Smooth muscle cell (in vitro differentiated cells): ENCODE results near the gene ALDH3B1. TPM values are rescaled to one million over a fixed set of nuclear protein-coding genes. Genes with fewer than 3 reads are reported as not detected.

Experiments used
- DNase-seq: peaks from one replicate; lab custom pipeline; 2025; ENCODE audit not compliant: unreplicated experiment; lab: John Stamatoyannopoulos, UW
- H2AFZ ChIP-seq: fragments of 200-600 bp; sonication (generic); 2 replicates; pipeline ENCODE4 v1.6.0; 2016; ENCODE audit warnings: antibody characterized with exemption, low read depth, mild to moderate bottlenecking
- H3F3A ChIP-seq: fragments of 200-600 bp; sonication (generic); 2 replicates; pipeline ENCODE4 v1.6.0; 2017; ENCODE audit warnings: antibody characterized with exemption, low read depth
- H3K27ac ChIP-seq: fragments of 200-600 bp; sonication (generic); 2 replicates; pipeline ENCODE4 v1.5.1; 2016; ENCODE audit warnings: low read depth, mild to moderate bottlenecking
- H3K27me3 ChIP-seq: fragments of 200-600 bp; sonication (generic); 2 replicates; pipeline ENCODE4 v1.6.1; 2016; ENCODE audit warnings: low read depth, mild to moderate bottlenecking
- H3K36me3 ChIP-seq: fragments of 200-600 bp; sonication (generic); 2 replicates; pipeline ENCODE4 v1.5.1; 2016; ENCODE audit warnings: low read depth
- H3K4me1 ChIP-seq: fragments of 200-600 bp; sonication (generic); 2 replicates; pipeline ENCODE4 v1.5.1; 2016; ENCODE audit warnings: low read depth
- H3K4me2 ChIP-seq: fragments of 200-600 bp; sonication (generic); 2 replicates; pipeline ENCODE4 v1.6.0; 2016; ENCODE audit warnings: mild to moderate bottlenecking
- H3K4me3 ChIP-seq: fragments of 200-600 bp; sonication (generic); 2 replicates; pipeline ENCODE4 v1.5.1; 2016; ENCODE audit warnings: mild to moderate bottlenecking
- H3K79me2 ChIP-seq: fragments of 200-600 bp; sonication (generic); 2 replicates; pipeline ENCODE4 v1.6.0; 2016; ENCODE audit warnings: low read depth, mild to moderate bottlenecking
- H3K9ac ChIP-seq: fragments of 200-600 bp; sonication (generic); 2 replicates; pipeline ENCODE4 v1.6.0; 2016; ENCODE audit warnings: low read depth
- H3K9me3 ChIP-seq: fragments of 200-600 bp; sonication (generic); replicated peaks from 2 replicates; pipeline ENCODE4 v1.5.1; 2016; ENCODE audit warnings: low read depth
- H4K20me1 ChIP-seq: fragments of 200-600 bp; sonication (generic); 2 replicates; pipeline ENCODE4 v1.6.0; 2016; ENCODE audit warnings: low read depth
- CTCF ChIP-seq: fragments of 200-600 bp; sonication (generic); IDR thresholded peaks from 2 replicates; pipeline ENCODE4 v1.5.1; 2017; ENCODE audit warnings: borderline replicate concordance, mild to moderate bottlenecking, antibody characterized with exemption; ENCODE audit not compliant: insufficient read depth, poor library complexity, severe bottlenecking
- WGBS: methylation state at CpG from one replicate; pipeline ENCODE4 v1.1.7; 2016; ENCODE audit warnings: low lambda C conversion rate; 5-methylcytosine and 5-hydroxymethylcytosine counted together
- polyA plus RNA-seq: library from polyadenylated mRNA; unstranded; fragments of >200 nt; fragmentation: Nextera tagmentation; extraction: Ambion mirVana; gene quantifications from 2 replicates; pipeline ENCODE4 v1.2.1, GENCODE V29; 2016
- total RNA-seq: library from RNA; depleted of rRNA; stranded (reverse); fragments of >200 nt; gene quantifications from 2 replicates; pipeline ENCODE4 v1.2.3, GENCODE V29; 2014

ALDH3B1 gene
- total and polyA plus RNA-seq, 2 experiments from 2014 or later, result 8.8 to 9.9 TPM

GRCh38 chr11:68043349-68044144 lies 33.4 kb downstream of the ALDH3B1 start:
- Histone ChIP-seq H4K20me1 (no peaks in the 10 kb centered on the region), H2AFZ (no peak overlapping the region), H3K4me2 (no peak overlapping the region), H3K27ac (no peak overlapping the region), H3K36me3 (no peaks in the 10 kb centered on the region), H3F3A (no peaks in the 10 kb centered on the region), H3K79me2 (no peaks in the 10 kb centered on the region), H3K4me3 (no peak overlapping the region), H3K9me3 (no peaks in the 10 kb centered on the region), H3K9ac (no peak overlapping the region), H3K4me1 (peaks cover 8% of the 10 kb centered on the region), H3K27me3 (no peaks in the 10 kb centered on the region)
- DNase-seq, result no peak
- WGBS, result 77% methylated on average over 26 of the region's 36 CpGs
- TF ChIP-seq CTCF, result no peak

GRCh38 chr11:68044145-68044813 lies 34.2 kb downstream of the ALDH3B1 start:
- no peak overlapping the region for H2AFZ ChIP-seq
- WGBS, result 92% methylated on average over 18 of the region's 24 CpGs
- H3F3A ChIP-seq, result no peaks in the 10 kb centered on the region
- peaks cover 5% of the 10 kb centered on the region for H3K4me1 ChIP-seq
- H3K9ac ChIP-seq, result no peak overlapping the region
- no peaks in the 10 kb centered on the region for H3K79me2 ChIP-seq
- no peaks in the 10 kb centered on the region for H3K36me3 ChIP-seq
- no peak overlapping the region for H3K4me3 ChIP-seq
- no peak for DNase-seq
- no peaks in the 10 kb centered on the region for H3K27me3 ChIP-seq
- no peaks in the 10 kb centered on the region for H3K9me3 ChIP-seq
- no peaks in the 10 kb centered on the region for H4K20me1 ChIP-seq
- no peak overlapping the region for H3K4me2 ChIP-seq
- no peak for TF ChIP-seq CTCF
- no peak overlapping the region for H3K27ac ChIP-seq

GRCh38 chr11:68044898-68045351 lies 34.8 kb downstream of the ALDH3B1 start:
- H3K79me2 ChIP-seq, result no peaks in the 10 kb centered on the region
- H3K9me3 ChIP-seq, result no peaks in the 10 kb centered on the region
- H3K36me3 ChIP-seq, result no peaks in the 10 kb centered on the region
- no peak overlapping the region for H3K4me2 ChIP-seq
- H3K4me3 ChIP-seq, result no peak overlapping the region
- H3K4me1 ChIP-seq, result peaks cover 3% of the 10 kb centered on the region
- no peak overlapping the region for H3K9ac ChIP-seq
- H4K20me1 ChIP-seq, result no peaks in the 10 kb centered on the region
- H3K27me3 ChIP-seq, result no peaks in the 10 kb centered on the region
- H3K27ac ChIP-seq, result no peak overlapping the region
- DNase-seq, result no peak
- no peaks in the 10 kb centered on the region for H3F3A ChIP-seq
- WGBS, result 96% methylated on average over 18 of the region's 18 CpGs
- H2AFZ ChIP-seq, result no peak overlapping the region
- no peak for TF ChIP-seq CTCF
